Fibroblast of skin of abdomen (primary cell): Measurements from ENCODE around the gene PDE1C.
"Not testable (repeated sequence)": the region's sequence is repeated elsewhere in the genome, so short reads cannot be mapped to it uniquely, and the experiment has no call there.

ENCODE experiments used
- DNase-seq: peaks from one replicate; pipeline ENCODE4 v3.0.0-alpha.2; 2013

The PDE1C gene

GRCh38 chr7:32042900-32043299, 27.3 kb downstream of the PDE1C start:
- no peak for DNase-seq

DNA sequence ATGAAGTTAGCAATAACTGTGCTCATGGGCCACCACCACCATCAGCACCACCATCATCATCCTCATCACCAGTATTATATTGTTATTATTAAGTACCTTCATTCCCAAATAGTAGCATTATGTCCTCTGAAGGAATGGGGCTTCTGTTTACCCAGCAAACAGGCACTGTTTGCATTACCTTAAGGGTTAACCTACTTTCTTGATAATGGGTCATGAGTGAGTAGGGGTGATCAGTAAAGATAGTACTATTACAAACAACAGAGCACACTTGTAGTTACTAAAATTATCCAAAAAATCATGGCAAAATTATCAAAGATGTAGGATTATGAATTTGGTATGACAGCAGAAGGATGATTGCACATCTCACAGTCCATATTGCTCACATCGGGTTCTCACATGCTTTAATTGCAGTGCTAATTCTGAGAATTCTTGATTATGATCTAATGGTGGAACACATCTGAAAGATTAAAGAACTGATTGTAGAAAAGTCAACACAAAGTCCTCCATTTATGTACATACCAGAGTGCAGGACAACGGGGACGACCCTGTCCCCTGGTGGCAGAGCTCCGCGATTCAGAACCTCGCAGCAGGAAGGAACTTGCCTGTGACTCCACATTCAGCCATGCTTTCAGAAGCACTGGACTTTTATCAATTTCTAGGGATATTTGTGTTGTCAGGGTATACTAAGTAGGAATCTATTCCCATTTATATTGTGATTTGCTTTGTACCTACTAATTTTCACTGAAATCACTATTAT, 31.0 kb downstream of the PDE1C start:
- no peak for DNase-seq

DNA sequence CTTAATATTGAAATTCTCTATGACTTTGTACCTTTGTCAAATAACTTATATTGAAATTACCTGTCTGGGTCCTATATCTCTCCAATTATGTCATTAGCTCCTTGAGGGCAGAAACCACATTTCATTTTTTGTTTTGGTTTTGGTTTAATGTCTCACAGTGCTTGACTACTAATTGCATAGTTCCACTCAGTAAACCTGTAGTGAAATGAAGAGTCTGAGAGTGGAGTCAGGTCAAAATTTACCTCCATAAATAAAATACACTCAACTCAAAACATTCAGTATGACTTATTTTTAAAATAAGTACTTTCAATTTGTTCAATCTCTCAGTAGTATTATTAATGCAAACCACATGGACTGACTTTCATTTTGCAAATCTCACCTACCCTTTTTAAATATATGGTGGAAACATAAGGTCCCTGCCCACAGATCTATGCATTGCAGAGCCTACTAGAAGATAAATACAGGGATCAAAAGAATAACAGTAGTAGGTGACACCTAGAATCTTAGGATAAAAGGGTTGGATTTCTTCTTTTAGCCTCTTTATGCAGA, 32.5 kb downstream of the PDE1C start:
- DNase-seq, result no peak

DNA sequence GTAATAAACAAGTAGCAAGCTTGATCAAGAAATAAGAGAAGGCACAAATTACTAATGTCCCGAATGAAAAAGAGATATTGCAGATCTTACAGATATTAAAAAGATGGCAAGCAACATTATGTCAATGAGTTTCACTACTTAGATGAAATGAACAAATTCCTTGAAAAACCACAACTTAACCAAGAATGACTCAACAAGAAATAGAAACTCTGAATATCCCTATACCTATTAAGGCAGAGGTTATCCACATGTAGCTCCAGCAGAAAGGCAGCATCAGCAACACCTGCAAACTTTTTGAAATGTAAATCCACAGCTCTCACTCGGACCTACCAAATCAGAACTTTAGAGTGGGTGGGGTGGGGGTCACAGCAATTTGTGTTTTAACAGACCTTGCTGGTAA, 33.6 kb downstream of the PDE1C start:
- peak; percentile 38 for DNase-seq

DNA sequence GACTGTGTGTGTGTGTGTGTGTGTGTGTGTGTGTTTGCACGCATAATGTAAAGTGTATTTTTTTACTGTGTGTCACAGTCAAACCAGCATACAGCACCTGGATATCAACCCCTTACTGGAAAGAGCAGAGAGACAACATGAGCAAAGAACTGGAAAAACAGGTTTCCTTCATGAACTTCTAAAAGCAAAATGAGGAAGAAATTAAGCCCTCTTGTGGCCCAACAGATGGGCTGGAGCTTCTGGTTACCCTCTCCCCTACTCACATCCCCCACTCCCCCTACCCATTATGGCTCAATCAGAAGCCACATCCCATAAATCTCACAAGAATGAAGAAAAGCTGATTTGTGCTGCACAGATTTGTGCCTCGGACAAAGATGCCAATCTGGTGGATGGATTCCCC, 36.2 kb downstream of the PDE1C start:
- no peak for DNase-seq

GRCh38 chr7:32033006-32033405, 37.2 kb downstream of the PDE1C start:
- DNase-seq, result peak; percentile 3

- no peak for DNase-seq
These were observed 38.0 kb downstream of the PDE1C start for GRCh38 chr7:32032211-32032610.

- peak; percentile 14 for DNase-seq
These were observed 39.1 kb downstream of the PDE1C start for GRCh38 chr7:32030904-32031692.

- no peak for DNase-seq
These were observed 44.2 kb downstream of the PDE1C start for GRCh38 chr7:32026083-32026425.

DNA sequence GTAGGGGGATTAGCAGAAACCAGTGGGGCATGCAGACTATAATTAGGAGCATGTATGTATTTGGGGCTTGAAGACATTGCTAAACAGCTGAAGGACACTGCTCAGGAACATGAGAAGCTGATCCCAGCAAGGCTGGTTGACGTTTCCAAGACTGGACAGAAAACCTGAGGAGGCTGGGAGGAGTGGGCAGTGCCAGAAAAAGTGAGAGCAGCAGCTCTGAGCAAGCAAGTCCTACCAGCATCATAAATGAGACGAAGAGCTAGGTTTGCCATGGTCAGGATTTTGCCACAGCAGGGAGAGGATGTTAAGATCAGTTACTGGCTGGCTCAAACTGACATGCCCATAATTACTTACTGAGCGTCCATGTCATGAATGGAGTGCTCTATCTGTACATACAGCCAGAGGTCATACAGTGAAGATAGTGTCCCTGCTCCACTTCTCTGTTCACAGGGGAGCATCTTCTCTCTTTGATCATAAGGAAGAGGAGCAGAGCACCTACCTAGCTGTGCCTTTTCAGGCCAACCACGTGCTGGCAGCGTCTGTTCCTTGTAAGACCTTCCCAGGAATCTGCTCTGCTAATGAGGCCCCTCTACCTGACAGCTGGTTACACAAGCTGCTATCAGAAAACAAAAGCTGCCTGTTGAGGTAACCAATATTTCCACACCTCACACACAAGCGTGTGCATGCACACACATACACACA, 44.7 kb downstream of the PDE1C start:
- no peak for DNase-seq

DNA sequence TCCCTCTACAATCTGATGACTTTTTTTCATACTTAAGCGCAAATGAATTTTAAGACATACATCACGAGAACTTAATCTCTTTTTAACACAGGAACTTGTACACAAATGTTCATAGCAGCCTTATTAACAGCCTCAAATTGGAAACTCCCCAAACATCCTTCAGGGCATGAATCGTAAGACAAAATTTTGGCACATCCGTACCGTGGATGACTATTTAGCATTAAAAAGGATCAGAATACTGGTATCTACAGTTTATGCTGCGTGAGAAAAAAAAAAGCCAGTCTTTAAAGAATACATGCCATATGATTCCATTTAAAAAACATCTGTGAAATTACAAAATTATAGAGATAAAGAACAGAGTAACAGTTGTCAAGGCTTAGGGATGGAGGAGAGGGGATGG, 46.8 kb downstream of the PDE1C start:
- DNase-seq, result peak; percentile 39

DNA sequence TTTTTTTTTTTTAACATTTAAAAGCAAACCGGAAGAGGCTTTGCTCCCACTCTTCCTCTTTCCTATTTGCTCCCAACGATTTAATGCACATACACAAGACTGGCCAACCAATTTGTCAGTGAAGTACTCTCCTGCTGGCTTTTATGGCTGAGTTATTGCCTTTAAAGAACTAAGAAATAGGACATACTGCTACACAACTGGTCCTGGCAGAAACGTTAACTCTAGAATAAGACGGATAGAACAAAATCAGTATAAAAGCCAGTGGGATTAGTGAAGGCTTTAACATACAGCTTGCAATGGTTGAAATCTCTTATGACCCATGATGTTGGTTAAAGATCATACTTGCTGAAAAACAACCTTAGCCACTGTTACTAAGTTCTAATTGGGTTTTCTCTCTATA, 47.2 kb downstream of the PDE1C start:
- no peak for DNase-seq

- no peak for DNase-seq
These were observed 49.6 kb downstream of the PDE1C start for GRCh38 chr7:32020551-32021159.

DNA sequence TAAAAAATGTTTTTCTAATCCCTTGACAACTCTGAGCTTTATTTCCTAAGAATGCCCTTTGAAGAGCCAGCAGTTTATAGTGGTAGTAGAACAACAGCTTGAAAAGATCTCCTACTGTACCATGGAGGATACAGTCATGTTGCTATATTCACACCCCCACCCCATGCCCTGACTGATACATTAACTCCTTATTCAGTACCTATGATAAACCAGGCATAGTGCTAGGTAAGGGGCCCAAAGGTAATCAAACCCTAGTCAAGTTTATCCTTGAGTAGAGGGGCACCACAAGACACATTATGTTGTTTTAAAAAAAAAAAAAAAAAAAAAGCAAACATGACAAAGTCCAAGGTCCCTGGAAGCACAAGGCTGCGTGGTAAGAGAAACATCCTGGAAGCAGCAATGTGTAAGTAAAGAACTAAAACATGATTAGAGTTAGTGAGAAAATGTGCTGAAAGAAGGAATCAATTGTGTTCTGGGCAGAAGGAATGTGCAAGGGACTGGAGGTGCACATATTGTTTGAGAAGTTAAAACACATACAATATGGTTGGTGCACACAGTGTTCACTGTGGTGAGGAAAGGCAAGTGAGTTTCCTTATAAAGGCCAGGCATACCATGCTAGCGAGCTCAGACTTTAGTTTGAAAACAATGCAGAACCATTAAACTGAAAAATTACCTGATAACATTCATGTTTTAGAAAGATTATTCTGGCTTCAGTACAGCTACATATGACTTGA, 51.2 kb downstream of the PDE1C start:
- peak; percentile 6 for DNase-seq

- no peak for DNase-seq
These were observed 55.1 kb downstream of the PDE1C start for GRCh38 chr7:32015133-32015532.

- DNase-seq, result not testable (repeated sequence)
These were observed 56.7 kb downstream of the PDE1C start for GRCh38 chr7:32013471-32013870.

- no peak for DNase-seq
These were observed 64.6 kb downstream of the PDE1C start for GRCh38 chr7:32005577-32005976.

DNA sequence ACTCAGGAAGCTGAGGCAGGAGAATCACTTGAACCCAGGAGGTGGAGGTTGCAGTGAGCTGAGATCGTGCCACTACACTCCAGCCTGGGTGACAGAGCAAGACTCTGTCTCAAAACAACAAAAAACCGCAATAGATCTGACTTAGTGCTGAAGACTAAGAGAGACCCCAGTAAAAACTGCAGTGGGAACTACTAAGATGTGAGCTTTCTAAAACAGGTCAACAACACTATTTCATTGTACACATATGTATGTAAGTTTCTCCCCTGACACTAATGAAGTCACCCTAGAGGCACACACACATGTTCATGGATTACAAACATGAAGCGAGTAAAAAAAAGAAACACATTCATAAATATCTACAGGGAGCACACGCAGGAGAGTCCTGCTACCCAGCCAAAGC, 68.3 kb downstream of the PDE1C start:
- DNase-seq, result no peak

DNA sequence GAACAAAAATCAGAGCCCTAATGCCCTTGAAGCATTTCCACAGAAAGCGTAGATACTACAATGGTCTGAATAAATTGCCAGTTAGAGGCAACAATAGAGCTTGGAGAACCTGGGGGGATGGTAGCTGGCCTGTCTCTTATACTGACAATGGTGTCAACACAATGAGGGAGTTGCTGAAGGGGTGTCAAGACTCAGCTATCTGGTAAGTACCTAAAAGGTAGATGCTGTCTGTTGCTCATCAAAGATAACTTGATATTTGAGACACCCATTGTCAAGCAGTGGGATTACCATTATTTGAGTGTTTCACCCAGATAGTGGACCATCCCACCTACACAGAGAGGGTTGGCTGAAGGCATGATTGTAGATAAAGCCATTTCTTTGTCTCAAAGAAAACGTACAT, 72.8 kb downstream of the PDE1C start:
- DNase-seq, result no peak

GRCh38 chr7:31995134-31995533, 75.1 kb downstream of the PDE1C start:
- no peak for DNase-seq

DNA sequence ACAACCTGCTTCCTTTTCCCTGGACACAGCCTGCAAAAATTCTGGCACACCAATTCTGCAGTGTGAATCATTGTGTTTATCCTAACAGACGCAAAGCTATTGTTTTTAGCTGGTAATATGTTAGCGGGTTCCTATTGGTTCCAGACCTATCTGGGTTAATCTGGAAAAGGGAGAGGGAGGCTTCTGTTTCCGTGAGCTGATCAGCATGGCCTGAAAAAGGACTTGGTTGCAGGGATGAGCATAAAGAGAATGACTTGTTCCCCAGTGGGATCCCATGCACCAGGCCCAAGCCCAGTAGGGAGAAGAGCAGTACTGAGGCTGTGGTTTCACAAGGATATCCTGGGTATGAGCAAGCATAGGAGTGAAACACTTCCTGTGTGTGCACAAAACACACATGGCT, 78.4 kb downstream of the PDE1C start:
- no peak for DNase-seq

DNA sequence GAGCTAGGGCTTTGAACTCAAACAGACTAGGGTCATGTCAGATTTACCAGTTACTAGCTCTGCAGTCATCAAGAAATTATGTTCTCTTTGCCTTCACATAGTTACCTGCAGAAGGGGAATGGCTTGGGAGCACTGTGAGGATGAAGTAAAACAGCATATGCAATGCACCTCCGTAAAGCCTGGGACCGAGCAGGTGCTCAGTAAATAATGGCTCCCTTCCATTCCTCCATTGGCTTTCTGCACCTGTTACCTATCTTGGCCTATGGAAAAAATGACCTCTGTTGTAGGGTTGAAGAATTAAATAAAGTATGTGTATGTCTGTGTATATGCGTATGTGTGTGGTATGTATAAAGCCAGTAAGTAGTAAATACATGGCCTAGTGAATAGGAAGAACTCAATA, 78.8 kb downstream of the PDE1C start:
- no peak for DNase-seq
